Psoas muscle (tissue), 8 donors: ENCODE results near the gene CCNB1. TPM values are rescaled to one million over a fixed set of nuclear protein-coding genes. Genes with fewer than 3 reads are reported as not detected.
"Not testable (repeated sequence)": the region's sequence is repeated elsewhere in the genome, so short reads cannot be mapped to it uniquely, and the experiment has no call there.

Experiments
- ATAC-seq, 4 donors: fragments of 200-7000 bp; cut with Tn5 transposase; one replicate each; pipeline ENCODE4 v1.9.1; 2020; ENCODE audit warnings: moderate library complexity in 3 of 4, mild to moderate bottlenecking in 2 of 4
- DNase-seq, 2 donors: peaks; one replicate each; pipeline ENCODE4 v3.0.0-alpha.2; 2020
- H3K27ac ChIP-seq: fragments of 200-600 bp; one replicate; pipeline ENCODE4 v1.8.0; 2022
- H3K27me3 ChIP-seq, 3 donors: fragments of 200-600 bp in 1 of 3; one replicate each; pipeline versions ENCODE4 v1.6.1 to v1.8.0; 2013 to 2022; ENCODE audit warnings: low read length in 2 of 3, mild to moderate bottlenecking in 2 of 3, moderate library complexity in 1 of 3; ENCODE audit not compliant: insufficient read depth in 3 of 3
- H3K36me3 ChIP-seq, 2 donors: fragments of 200-600 bp in 1 of 2; one replicate each; pipeline versions ENCODE4 v1.6.1 to v1.8.0; 2013 to 2022; ENCODE audit warnings: low read depth in 1 of 2, mild to moderate bottlenecking in 1 of 2, moderate library complexity in 1 of 2; ENCODE audit not compliant: insufficient read depth in 1 of 2
- H3K4me1 ChIP-seq: fragments of 200-600 bp; one replicate; pipeline ENCODE4 v1.8.0; 2022
- H3K4me3 ChIP-seq: fragments of 200-600 bp; one replicate; pipeline ENCODE4 v1.8.0; 2022; ENCODE audit warnings: mild to moderate bottlenecking
- H3K9me3 ChIP-seq: fragments of 200-600 bp; one replicate; pipeline ENCODE4 v1.8.0; 2022
- CTCF ChIP-seq: fragments of 200-600 bp; IDR thresholded peaks from one replicate; pipeline ENCODE4 v1.8.0; 2022; ENCODE audit warnings: antibody characterized with exemption
- WGBS, 3 donors: extraction: QIAGEN DNeasy Blood & Tissue Kit; methylation state at CpG; one replicate each; pipeline versions ENCODE4 v1.1.6 to v1.1.7; 2013; 5-methylcytosine and 5-hydroxymethylcytosine counted together
- intact Hi-C, 2 donors: fragments of 100-400 bp; cut with DNase I; formaldehyde crosslinking; loops; one replicate each; pipeline versions ENCODE4 v1.11.0 to v1.14.2; 2022
- polyA plus RNA-seq, 3 donors: library from polyadenylated mRNA; stranded (reverse); fragments of 200-250 nt; gene quantifications; one replicate each; pipeline ENCODE4 v1.2.3, GENCODE V29; 2013
- total RNA-seq, 4 donors: library from RNA; stranded (reverse); fragmentation: NEBNext Ultra II Directional in 2 of 4; extraction: Animal tissue kit (Norgen Biotek cat#: 25700) in 2 of 4; gene quantifications; one replicate each; pipeline versions ENCODE4 v1.2.1 to v1.2.4, GENCODE V29; 2021 to 2023
- donor health status: healthy with polysubstance abuse.
- donor health status: DM: no; HTN: no; CAD: no; lungs with moderate emphysema.
- donor health status: Bipolar disorder and iron deficiency.
- donor health status: healthy.
- donor health status: DM: yes; HTN: yes; CAD: no.
- donor health status: DM: no; HTN: no; CAD: no.
- donor health status: DM: no; HTN: no; CAD: no.
- donor health status: DM: yes; HTN: yes; CAD: no.

The CCNB1 gene
- total and polyA plus RNA-seq, 7 donors = 1.8 to 12.2 (median 2.7) TPM

DNA sequence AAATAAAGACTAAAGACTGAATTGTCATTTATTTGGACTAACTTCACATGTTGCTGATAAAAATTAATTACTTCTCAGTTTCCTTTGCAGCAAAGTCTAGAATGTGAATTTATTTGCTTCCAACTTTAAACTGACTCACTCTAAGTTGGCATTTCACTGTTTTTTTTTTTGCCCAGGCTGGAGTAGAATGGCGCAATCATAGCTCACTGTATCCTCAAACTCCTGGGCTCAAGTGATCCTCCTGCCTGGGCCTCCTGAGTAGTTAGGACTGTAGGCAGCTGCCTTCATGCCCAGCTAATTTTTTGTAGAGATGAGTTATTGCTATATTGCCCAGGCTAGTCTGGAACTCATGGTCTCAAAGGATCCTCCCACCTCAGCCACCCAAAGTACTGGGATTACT is 3.5 kb downstream of the CCNB1 start:
- peaks cover 0 to 30% of the 10 kb centered on the region in 2 donors for H3K36me3 ChIP-seq
- intact Hi-C loops = no loop called here
- WGBS, 3 donors = 100% methylated on average over 1 of the region's 1 CpG
- no peak for TF ChIP-seq CTCF
- no peak overlapping the region for H3K4me3 ChIP-seq
- H3K9me3 ChIP-seq = no peaks in the 10 kb centered on the region
- H3K27me3 ChIP-seq = no peaks in the 10 kb centered on the region
- no peak for DNase-seq
- peaks cover 7% of the 10 kb centered on the region for H3K4me1 ChIP-seq
- ATAC-seq = no peak
- no peak overlapping the region for H3K27ac ChIP-seq

DNA sequence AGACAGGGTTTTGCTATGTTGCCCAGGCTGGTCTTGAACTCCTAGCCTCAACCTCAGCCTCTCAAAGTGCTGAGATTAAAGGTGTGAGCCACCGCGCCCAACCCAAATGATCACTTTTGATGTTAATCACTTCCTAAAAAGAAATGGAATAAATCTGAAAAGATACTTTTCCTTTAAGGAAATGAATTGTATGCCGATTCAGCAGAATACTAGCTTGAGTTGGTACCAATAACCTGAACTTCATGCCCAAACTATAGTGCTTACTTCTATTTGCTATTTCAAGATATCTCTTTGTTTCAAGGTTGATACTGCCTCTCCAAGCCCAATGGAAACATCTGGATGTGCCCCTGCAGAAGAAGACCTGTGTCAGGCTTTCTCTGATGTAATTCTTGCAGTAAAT is 4.0 kb downstream of the CCNB1 start:
- intact Hi-C loops = no loop called here
- TF ChIP-seq CTCF = no peak
- peaks cover 0 to 32% of the 10 kb centered on the region in 2 donors for H3K36me3 ChIP-seq

GRCh38 chr5:69181659-69182293 is 14.8 kb downstream of the CCNB1 start:
- intact Hi-C loops = loop anchor here in 1 of 2 donors (10.0 kb wide), 1 partner anchor 77 kb away; no protein-coding TSS in a partner anchor
- H3K4me1 ChIP-seq, H3K27ac ChIP-seq, DNase-seq, ATAC-seq, H3K27me3 ChIP-seq, H3K4me3 ChIP-seq, H3K9me3 ChIP-seq, H3K36me3 ChIP-seq: not testable (repeated sequence)
- WGBS, 3 donors = 87 to 90% (median 89%) methylated on average over 15 of the region's 15 CpGs

More for the DNA sequence above, 4.0 kb downstream of the CCNB1 start:
- ATAC-seq = no peak
- no peaks in the 10 kb centered on the region for H3K9me3 ChIP-seq
- no peak overlapping the region for H3K27ac ChIP-seq
- H3K4me3 ChIP-seq = no peak overlapping the region
- WGBS, 3 donors = 96 to 98% (median 96%) methylated on average over 3 of the region's 3 CpGs
- DNase-seq = no peak
- peaks cover 7% of the 10 kb centered on the region for H3K4me1 ChIP-seq
- H3K27me3 ChIP-seq = no peaks in the 10 kb centered on the region

DNA sequence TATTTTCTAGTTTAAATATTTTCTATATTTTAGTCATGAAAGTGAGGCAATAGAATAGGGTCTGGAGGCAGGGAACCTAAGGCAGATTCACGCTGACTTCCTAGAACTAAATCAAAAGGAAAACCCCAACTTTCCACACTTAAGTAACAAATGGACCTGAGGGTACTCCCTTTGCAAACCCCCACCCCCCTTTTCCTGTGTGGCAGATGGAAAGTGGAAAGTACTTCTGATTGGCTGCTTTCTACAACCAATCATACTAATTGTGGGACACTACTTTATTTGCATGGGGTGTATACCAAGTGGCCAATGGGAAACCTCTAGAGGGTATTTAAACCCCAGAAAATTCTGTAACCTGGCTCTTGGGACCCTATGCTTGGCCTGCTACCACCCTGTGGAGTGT is 17.7 kb downstream of the CCNB1 start:
- H3K36me3 ChIP-seq = no peaks in the 10 kb centered on the region
- H3K27ac ChIP-seq = no peak overlapping the region

DNA sequence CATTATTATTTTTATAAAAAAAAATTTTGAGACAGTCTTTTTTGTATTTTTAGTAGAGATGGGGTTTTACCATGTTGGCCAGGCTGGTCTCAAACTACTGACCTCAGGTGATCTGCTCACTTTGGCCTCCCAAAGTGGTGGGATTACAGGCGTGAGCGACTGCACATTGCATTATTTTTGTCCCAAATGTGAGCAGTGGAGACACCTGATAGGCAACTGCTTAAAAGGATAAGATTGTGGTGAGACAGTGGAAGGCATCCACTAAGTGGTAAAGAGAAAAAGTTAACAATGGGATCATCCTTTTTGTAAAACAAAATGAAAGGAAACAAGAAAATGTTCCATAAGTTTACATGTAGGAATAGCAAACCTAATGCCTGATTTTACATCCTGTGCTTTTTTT is 20.4 kb downstream of the CCNB1 start:
- TF ChIP-seq CTCF = no peak
- Histone ChIP-seq H3K9me3 (no peaks in the 10 kb centered on the region), H3K27me3 (no peaks in the 10 kb centered on the region), H3K27ac (no peak overlapping the region), H3K36me3 (no peaks in the 10 kb centered on the region), H3K4me1 (peaks cover 6% of the 10 kb centered on the region), H3K4me3 (no peak overlapping the region)
- no peak for ATAC-seq
- WGBS, 3 donors = 85 to 100% (median 88%) methylated on average over 2 of the region's 2 CpGs
- intact Hi-C loops = loop anchor here in 1 of 2 donors (10.0 kb wide), 1 partner anchor 83 kb away; no protein-coding TSS in a partner anchor
- DNase-seq = no peak

More for the DNA sequence above, 17.7 kb downstream of the CCNB1 start:
- no peak for DNase-seq
- TF ChIP-seq CTCF = no peak
- H3K27me3 ChIP-seq = no peaks in the 10 kb centered on the region
- intact Hi-C loops = loop anchor here in 1 of 2 donors (10.0 kb wide), 1 partner anchor 80 kb away; no protein-coding TSS in a partner anchor
- H3K4me3 ChIP-seq = no peak overlapping the region
- WGBS, 3 donors = 72 to 83% (median 74%) methylated on average over 1 of the region's 1 CpG
- no peaks in the 10 kb centered on the region for H3K4me1 ChIP-seq
- ATAC-seq = no peak
- no peaks in the 10 kb centered on the region for H3K9me3 ChIP-seq
